Raji (cell line): ENCODE measurements around the gene CASR.

Experiments
- POLR2A ChIP-seq: IDR thresholded peaks from 2 replicates; pipeline ENCODE4 v1.6.1; 2011; ENCODE audit warnings: low read depth, low read length, control low read depth; ENCODE audit not compliant: insufficient read depth

CASR gene

DNA sequence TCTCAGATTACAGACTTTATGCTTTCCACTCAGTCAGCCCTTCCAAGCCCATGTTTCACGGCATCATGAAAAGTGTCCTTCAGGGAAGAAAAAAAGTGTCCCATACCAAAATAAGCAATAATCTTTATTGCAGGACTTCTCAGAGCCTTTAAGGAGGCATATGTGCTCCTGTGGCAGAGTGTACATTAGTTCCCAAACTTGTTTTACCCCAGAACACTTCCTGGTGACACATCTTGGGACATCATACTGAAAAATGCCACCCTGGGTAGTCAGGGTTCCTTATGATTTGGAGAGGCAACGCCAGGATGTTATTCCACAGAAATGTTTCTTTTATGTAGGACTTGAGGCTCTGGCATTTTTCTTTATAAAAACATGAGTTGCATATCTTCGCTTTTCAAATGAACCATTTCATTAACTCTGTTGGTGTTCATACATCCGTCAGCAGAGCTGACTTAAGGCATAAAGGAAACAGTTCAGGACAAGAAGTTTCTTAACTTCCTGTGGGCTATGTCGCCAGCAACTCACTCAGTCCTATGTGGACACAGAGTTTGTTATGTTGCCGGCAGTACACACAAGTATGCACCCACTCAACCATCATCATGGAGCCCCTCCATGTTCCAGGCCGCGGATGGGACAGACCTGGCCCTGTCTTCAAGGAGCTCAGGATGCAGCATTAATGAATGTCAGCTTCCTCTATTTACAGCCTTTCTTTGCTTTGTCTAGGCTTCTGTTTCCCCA, 63.8 kb downstream of the CASR start:
- TF ChIP-seq POLR2A: no peak

DNA sequence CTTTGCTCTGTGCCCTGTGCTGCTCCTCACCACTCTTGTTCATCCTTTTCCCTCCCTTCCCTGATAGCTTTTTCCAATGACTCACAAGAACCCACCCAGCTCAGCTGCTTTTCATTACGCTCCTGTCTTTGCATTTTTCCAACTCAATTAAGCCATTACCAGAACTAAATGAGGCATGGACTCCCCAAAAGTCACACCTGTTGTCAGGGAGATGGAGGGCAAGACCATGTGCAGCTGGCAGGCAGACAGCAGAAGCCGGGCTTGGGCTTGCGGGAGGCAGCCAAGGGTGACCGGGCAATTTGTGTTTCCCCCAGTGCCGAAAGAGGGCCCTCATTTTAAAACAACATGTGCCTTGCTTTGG, 64.3 kb downstream of the CASR start:
- TF ChIP-seq POLR2A: no peak

DNA sequence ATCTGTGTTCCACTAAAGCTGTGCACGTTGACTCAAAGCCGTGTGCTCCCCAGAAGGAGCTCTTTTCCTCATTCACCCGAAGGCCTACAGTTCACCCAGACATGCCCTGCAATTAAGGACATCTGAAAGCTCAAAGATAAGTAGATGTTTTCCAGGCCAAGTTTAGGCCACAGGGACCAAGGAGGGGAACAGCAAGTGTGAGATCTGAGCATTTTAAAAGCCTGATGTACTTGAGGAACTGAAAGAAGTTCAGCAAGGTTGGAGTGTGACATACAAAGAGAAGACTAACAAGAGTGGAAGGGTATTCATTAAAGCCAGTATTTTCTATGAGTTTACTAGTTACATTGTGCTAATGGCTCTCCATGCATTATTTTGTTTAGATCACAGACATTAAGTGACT, 68.0 kb downstream of the CASR start:
- no peak for TF ChIP-seq POLR2A

- TF ChIP-seq POLR2A: no peak
Measured at GRCh38 chr3:122253581-122253980, 70.1 kb downstream of the CASR start.

DNA sequence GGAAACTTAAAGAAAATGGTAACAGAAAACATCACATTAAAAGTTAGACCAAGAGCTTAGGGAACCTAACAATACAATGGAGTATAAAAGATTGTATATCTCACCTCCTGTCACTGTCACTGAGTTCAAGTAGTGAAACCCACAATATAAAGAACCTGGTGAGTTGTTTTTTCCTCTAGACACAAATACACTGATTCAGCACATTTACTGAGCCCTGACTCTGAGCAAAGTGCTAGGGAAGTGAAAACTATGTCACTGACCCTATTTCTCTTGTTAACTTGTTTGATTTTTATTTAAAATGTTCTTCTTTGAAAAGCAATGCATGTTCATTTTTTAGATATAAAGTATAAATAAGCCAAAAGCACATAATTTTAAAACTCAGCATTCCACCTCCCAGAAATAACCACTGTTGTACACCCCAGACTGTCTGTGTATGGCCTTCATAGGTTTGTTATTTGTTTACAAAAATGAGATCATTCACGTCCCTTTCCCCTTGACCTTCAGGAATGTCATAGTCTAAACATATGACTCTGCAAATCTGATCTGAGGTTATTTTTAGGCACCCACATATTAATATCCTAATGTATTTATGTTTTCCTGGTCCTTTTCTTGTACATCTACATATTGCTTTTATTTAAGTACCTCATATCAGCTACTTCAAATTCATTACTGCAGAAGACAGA, 72.4 kb downstream of the CASR start:
- no peak for TF ChIP-seq POLR2A

- TF ChIP-seq POLR2A: no peak
Measured at GRCh38 chr3:122257644-122258364, 74.3 kb downstream of the CASR start.

- TF ChIP-seq POLR2A: no peak
Measured at GRCh38 chr3:122258757-122259371, 75.4 kb downstream of the CASR start.

GRCh38 chr3:122260206-122260605, 76.7 kb downstream of the CASR start:
- TF ChIP-seq POLR2A: no peak

DNA sequence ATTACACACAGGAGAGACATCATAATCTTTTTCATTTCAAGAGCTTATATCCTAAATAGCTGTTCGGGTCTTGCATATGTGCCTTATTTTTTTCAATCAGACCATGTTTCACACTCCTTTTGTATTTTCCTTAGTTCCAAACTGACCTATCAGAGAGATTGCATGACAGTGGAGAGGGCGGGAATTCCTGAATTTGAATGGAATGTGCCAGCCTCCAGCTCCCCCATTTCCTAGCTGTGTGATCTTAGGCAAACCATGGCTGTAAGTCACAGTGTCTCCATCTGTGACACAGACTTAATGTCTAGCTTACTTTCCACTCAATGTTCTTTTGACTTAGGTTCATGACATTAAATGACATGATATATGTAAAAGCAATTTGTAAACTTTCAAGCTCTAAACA, 79.6 kb downstream of the CASR start:
- TF ChIP-seq POLR2A: no peak

GRCh38 chr3:122263974-122264588, 80.6 kb downstream of the CASR start:
- TF ChIP-seq POLR2A: no peak

DNA sequence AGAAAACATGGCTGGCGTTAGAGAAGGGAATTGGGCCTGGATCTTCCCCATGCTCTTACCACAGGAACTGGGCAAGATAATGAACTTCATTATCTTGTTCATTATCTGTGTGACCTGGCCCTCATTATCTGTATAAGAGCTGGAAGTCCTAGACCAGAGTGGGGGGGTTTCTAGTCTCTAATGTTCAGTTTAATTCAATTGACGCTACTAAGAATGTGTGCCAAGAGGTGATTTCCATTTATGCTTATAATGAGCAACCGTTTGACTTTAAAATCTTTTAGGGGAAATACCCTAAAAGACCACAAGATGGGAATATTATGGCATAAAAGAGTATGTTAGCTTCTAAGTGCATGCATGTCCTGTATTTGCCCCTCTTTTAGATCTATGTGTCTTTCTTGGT, 82.5 kb downstream of the CASR start:
- no peak for TF ChIP-seq POLR2A

DNA sequence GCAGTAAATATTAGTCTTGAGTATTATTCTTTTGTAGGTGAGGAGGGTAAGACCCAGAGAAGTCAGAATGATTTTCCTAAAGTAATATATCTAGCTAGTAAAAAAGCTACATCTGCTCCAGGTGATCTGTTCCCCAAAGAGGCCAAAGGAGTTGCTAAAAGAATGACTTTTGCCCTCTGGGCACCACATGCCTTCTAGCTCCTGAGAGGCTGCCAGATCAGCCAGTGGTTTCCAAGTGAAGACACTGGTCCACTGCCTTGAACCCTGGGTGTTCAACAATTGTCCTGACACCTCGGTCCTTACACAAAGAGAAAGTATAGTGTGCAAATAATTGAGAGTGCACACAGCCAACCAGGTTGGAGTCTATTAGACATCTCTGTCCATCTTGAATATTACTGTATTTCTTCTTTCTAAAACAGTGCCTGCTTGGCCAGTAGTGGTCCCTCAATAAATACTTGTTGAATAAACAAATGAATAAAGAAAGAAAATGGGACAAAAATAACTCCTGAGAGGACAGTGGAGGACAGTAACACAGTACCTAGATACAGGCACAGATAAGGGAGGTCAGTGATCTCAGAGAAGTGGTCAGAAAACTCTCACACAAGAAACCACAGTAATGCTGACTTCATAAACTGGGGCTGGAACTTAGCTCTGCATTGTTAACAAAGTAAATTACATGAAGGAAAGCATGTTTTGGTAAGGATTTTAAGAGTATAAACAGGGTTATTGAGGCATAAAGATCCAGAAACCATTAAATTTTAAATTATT, 85.0 kb downstream of the CASR start:
- no peak for TF ChIP-seq POLR2A

- no peak for TF ChIP-seq POLR2A
Measured at GRCh38 chr3:122269045-122269444, 85.6 kb downstream of the CASR start.

DNA sequence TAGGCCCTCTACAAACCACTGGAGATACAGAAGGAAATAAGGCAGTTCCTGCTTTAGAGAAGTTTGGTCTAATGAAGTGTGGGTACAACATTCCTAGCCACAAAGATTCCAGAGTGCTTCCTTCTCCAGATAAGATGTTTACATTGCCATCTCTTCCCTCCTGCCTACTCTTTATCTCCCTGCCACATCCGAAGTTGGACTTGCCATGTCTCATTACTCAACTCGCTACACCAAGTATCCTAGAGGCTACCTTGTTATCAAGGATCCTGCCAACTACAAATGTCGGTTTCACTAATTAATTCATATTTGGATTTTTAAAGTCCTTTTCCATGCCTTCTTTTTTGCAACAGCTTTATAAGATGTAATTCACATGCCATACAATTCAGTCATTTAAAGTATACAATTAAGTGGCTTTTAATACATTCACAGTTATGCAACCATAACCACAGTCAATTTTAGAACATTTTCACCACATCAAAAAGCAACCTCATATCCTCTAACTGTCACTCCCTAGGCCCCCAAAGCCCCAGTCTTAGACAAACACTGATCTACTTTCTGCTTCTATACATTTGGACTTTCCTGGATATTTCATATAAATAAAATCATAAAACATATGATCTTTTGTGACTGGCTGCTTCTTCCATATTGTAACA, 87.9 kb downstream of the CASR start:
- no peak for TF ChIP-seq POLR2A
